Activated CD4-positive, alpha-beta T cell treated with anti-CD3 and anti-CD28 coated beads for 4 hours (primary cell): ENCODE results near the gene GPD1.

Experiments
- DNase-seq, 2 donors: peaks; one replicate each; pipeline ENCODE4 v3.0.0-alpha.2; 2020

Gene GPD1

GRCh38 chr12:50103767-50104321, at the start of gene GPD1:
Gene GPD1 (plus strand): TSS chr12:50104008. CDS start chr12:50104051, 43 bp downstream.
- peak in 1 of 2 donors; percentile 11 for DNase-seq

GRCh38 chr12:50055831-50056638, 47.8 kb upstream of the GPD1 start:
- DNase-seq: peak; percentile 55 to 62

GRCh38 chr12:50056639-50056976, 47.2 kb upstream of the GPD1 start:
- DNase-seq: no peak

GRCh38 chr12:50057000-50057841, 46.6 kb upstream of the GPD1 start, which contains the start of gene ASIC1:
Gene ASIC1 (plus strand): TSS chr12:50057596. CDS start chr12:50058767, 1,171 bp downstream.
- peak; percentile 46 for DNase-seq

- DNase-seq: no peak
Measured at GRCh38 chr12:50057896-50058670, 45.7 kb upstream of the GPD1 start.

- no peak for DNase-seq
Measured at GRCh38 chr12:50058743-50059312, 45.0 kb upstream of the GPD1 start.

- DNase-seq: peak; percentile 48
Measured at GRCh38 chr12:50059440-50060119, 44.2 kb upstream of the GPD1 start.

GRCh38 chr12:50060120-50060468, 43.7 kb upstream of the GPD1 start:
- no peak for DNase-seq

- no peak for DNase-seq
Measured at GRCh38 chr12:50061171-50061570, 42.6 kb upstream of the GPD1 start.

GRCh38 chr12:50061946-50062686, 41.7 kb upstream of the GPD1 start:
- no peak for DNase-seq

GRCh38 chr12:50062728-50063460, 40.9 kb upstream of the GPD1 start:
- no peak for DNase-seq

- no peak for DNase-seq
Measured at GRCh38 chr12:50065726-50066310, 38.0 kb upstream of the GPD1 start.

- DNase-seq: no peak
Measured at GRCh38 chr12:50066402-50066801, 37.4 kb upstream of the GPD1 start.

GRCh38 chr12:50069069-50069468, 34.7 kb upstream of the GPD1 start:
- no peak for DNase-seq

GRCh38 chr12:50069539-50069938, 34.3 kb upstream of the GPD1 start:
- DNase-seq: no peak

- peak; percentile 57 to 65 for DNase-seq
Measured at GRCh38 chr12:50070314-50071060, 33.3 kb upstream of the GPD1 start.

- DNase-seq: no peak
Measured at GRCh38 chr12:50072198-50072907, 31.5 kb upstream of the GPD1 start.

GRCh38 chr12:50073206-50073605, 30.6 kb upstream of the GPD1 start:
- DNase-seq: no peak

GRCh38 chr12:50073712-50074111, 30.1 kb upstream of the GPD1 start:
- DNase-seq: no peak
